Measurements from ENCODE around the gene FERMT3. TPM values are rescaled to one million over a fixed set of nuclear protein-coding genes. Genes with fewer than 3 reads are reported as not detected.
"Not testable (repeated sequence)": the region's sequence is repeated elsewhere in the genome, so short reads cannot be mapped to it uniquely, and the experiment has no call there.

Gene FERMT3
- total and polyA plus RNA-seq, 2 donors (not counting 3 experiments of a cell fraction or from before 2014, with no cell fraction given) = 64.4 to 100 TPM

GRCh38 chr11:64161037-64161436 lies 45.5 kb upstream of the FERMT3 start:
- TF ChIP-seq, protein P1, sequence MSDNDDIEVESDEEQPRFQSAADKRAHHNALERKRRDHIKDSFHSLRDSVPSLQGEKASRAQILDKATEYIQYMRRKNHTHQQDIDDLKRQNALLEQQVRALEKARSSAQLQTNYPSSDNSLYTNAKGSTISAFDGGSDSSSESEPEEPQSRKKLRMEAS (IDR thresholded peaks at IDR 0.05; ENCODE audit: insufficient read depth, insufficient read length) = no peak
- TF ChIP-seq GATA2 (IDR thresholded peaks at IDR 0.05; ENCODE audit: insufficient read depth, insufficient read length, low read depth, low read length) (no peak), POLR2A (IDR thresholded peaks at IDR 0.05; ENCODE audit: low read depth, low read length) (no peak), EZH2 (IDR thresholded peaks at IDR 0.05; ENCODE audit: borderline replicate concordance, low read depth, low read length, severe bottlenecking) (no peak), POLR2AphosphoS5 (IDR thresholded peaks at IDR 0.05; ENCODE audit: insufficient read depth, low read depth, low read length) (no peak), CTCF (IDR thresholded peaks at IDR 0.05; ENCODE audit: extremely low read depth in 1 of 2, insufficient read depth in 1 of 2, low read depth in 1 of 2, low read length in 2 of 2) (no peak), FOS (IDR thresholded peaks at IDR 0.05; ENCODE audit: borderline replicate concordance, insufficient read depth, low read length) (no peak), JUN (IDR thresholded peaks at IDR 0.05; ENCODE audit: borderline replicate concordance, insufficient read depth, insufficient read length, low read depth) (no peak), MYC (IDR thresholded peaks at IDR 0.05; ENCODE audit: low read depth, low read length) (no peak)
- Histone ChIP-seq H2AFZ (ENCODE audit: low read depth, low read length) (no peak overlapping the region), H3K9ac (replicated peaks; ENCODE audit: extremely low read depth, insufficient read depth, low read length) (no peak overlapping the region), H3K9me1 (replicated peaks; ENCODE audit: control insufficient read depth, extremely low read depth, insufficient read depth, low read length) (no peaks in the 10 kb centered on the region), H4K20me1 (replicated peaks; ENCODE audit: control insufficient read depth, extremely low read depth, insufficient read depth, low read length) (no peaks in the 10 kb centered on the region), H3K4me2 (ENCODE audit: insufficient read depth, low read length) (no peak overlapping the region), H3K27me3 (ENCODE audit: control insufficient read depth in 2 of 2, insufficient read depth in 2 of 2, low read length in 2 of 2) (no peaks in the 10 kb centered on the region), H3K9me3 (replicated peaks; ENCODE audit: control insufficient read depth, insufficient read depth, low read length) (no peaks in the 10 kb centered on the region), H3K4me1 (ENCODE audit: control insufficient read depth, extremely low read depth, insufficient read depth, low read length) (peaks cover 7% of the 10 kb centered on the region), H3K27ac (ENCODE audit: insufficient read depth, low read depth, low read length) (no peak overlapping the region), H3K4me3 (replicated peaks in 1 of 3; ENCODE audit: insufficient read depth in 1 of 3, low read depth in 1 of 3, low read length in 3 of 3) (no peak overlapping the region), H3K36me3 (ENCODE audit: control insufficient read depth in 2 of 2, extremely low read depth in 1 of 2, insufficient read depth in 2 of 2, low read length in 2 of 2) (no peaks in the 10 kb centered on the region), H3K79me2 (ENCODE audit: control insufficient read depth, insufficient read depth, low read length) (peaks cover 11% of the 10 kb centered on the region)
- FAIRE-seq (no peak), DNase-seq (ENCODE audit: low read depth, low spot score) (no peak)
- BruUV-seq (replicated peaks) = no TSS peak
- intact Hi-C loops (cut with micrococcal nuclease) (no loop called here), dilution Hi-C loops (cut with MboI; ENCODE audit: extremely low pct_ligation_motif_present, low sequenced_read_pairs) (no loop called here)
- CTCF ChIA-PET = interaction anchor here (1.6 kb wide), 1 partner anchor 13 kb away, joined by 4 read pairs; no protein-coding TSS in a partner anchor
- POLR2A ChIA-PET = no interaction called here

- H3K27me3 ChIP-seq (ENCODE audit: control insufficient read depth in 2 of 2, insufficient read depth in 2 of 2, low read length in 2 of 2); dilution Hi-C loops (cut with MboI; ENCODE audit: extremely low pct_ligation_motif_present, low sequenced_read_pairs); H4K20me1 ChIP-seq (replicated peaks; ENCODE audit: control insufficient read depth, extremely low read depth, insufficient read depth, low read length); H3K36me3 ChIP-seq (ENCODE audit: control insufficient read depth in 2 of 2, extremely low read depth in 1 of 2, insufficient read depth in 2 of 2, low read length in 2 of 2); H3K9me1 ChIP-seq (replicated peaks; ENCODE audit: control insufficient read depth, extremely low read depth, insufficient read depth, low read length); H2AFZ ChIP-seq (ENCODE audit: low read depth, low read length); H3K4me3 ChIP-seq (replicated peaks in 1 of 3; ENCODE audit: insufficient read depth in 1 of 3, low read depth in 1 of 3, low read length in 3 of 3); H3K4me1 ChIP-seq (ENCODE audit: control insufficient read depth, extremely low read depth, insufficient read depth, low read length); H3K9ac ChIP-seq (replicated peaks; ENCODE audit: extremely low read depth, insufficient read depth, low read length); FAIRE-seq; H3K27ac ChIP-seq (ENCODE audit: insufficient read depth, low read depth, low read length); H3K9me3 ChIP-seq (replicated peaks; ENCODE audit: control insufficient read depth, insufficient read depth, low read length); H3K4me2 ChIP-seq (ENCODE audit: insufficient read depth, low read length); POLR2A ChIA-PET; BruUV-seq (replicated peaks); DNase-seq (ENCODE audit: low read depth, low spot score); intact Hi-C loops (cut with micrococcal nuclease): not testable (repeated sequence)
- H3K79me2 ChIP-seq (ENCODE audit: control insufficient read depth, insufficient read depth, low read length) = peaks cover 11% of the 10 kb centered on the region
- CTCF ChIA-PET = interaction anchor here (0.7 to 1.6 kb wide), 3 partner anchors 7 to 15 kb away, joined by 3 to 5 read pairs (median 4); no protein-coding TSS in a partner anchor
These were observed 43.8 kb upstream of the FERMT3 start for GRCh38 chr11:64162769-64163168.

Measured in endothelial cell of umbilical vein (primary cell).